Neural progenitor cell (in vitro differentiated cells): ENCODE measurements around the gene ZDHHC19.

Experiments used
- EZH2 ChIP-seq: fragments of 200-600 bp; sonication (generic); IDR thresholded peaks from 2 replicates; pipeline ENCODE4 v1.6.1; 2017; ENCODE audit warnings: antibody characterized with exemption, mild to moderate bottlenecking, moderate library complexity
- EZH2phosphoT487 ChIP-seq: fragments of 200-600 bp; sonication (generic); IDR thresholded peaks from 2 replicates; pipeline ENCODE4 v1.6.1; 2017; ENCODE audit warnings: antibody characterized with exemption
- TF ChIP-seq, protein P1 (sequence below): fragments of 200-600 bp; sonication (generic); IDR thresholded peaks from 2 replicates; pipeline ENCODE4 v1.5.1; 2017; ENCODE audit warnings: antibody characterized with exemption, mild to moderate bottlenecking

DNA sequence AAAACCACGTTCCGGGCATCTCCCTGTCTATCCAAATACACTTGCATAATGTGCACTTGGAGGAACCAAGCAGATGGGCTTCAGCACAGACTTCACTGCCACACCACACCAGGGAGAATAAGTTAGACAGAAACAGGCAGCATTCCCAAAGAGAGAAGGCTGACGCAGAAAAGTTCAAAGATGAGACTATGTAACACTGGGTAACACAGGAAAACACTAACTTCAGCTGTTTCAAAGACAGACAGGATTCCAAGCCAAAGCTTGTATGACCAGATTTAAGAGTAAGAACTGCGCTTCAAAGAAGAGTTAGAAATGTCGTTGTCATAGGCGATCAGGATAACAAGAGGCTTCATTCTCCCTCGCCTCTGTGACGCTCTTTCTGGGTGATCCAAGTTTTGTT is 25.0 kb upstream of the ZDHHC19 start:
- TF ChIP-seq, protein P1, sequence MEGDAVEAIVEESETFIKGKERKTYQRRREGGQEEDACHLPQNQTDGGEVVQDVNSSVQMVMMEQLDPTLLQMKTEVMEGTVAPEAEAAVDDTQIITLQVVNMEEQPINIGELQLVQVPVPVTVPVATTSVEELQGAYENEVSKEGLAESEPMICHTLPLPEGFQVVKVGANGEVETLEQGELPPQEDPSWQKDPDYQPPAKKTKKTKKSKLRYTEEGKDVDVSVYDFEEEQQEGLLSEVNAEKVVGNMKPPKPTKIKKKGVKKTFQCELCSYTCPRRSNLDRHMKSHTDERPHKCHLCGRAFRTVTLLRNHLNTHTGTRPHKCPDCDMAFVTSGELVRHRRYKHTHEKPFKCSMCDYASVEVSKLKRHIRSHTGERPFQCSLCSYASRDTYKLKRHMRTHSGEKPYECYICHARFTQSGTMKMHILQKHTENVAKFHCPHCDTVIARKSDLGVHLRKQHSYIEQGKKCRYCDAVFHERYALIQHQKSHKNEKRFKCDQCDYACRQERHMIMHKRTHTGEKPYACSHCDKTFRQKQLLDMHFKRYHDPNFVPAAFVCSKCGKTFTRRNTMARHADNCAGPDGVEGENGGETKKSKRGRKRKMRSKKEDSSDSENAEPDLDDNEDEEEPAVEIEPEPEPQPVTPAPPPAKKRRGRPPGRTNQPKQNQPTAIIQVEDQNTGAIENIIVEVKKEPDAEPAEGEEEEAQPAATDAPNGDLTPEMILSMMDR: no peak
- TF ChIP-seq EZH2 (no peak), EZH2phosphoT487 (no peak)
